Glutamatergic neuron (in vitro differentiated cells): ENCODE results near the gene KIT. TPM values are rescaled to one million over a fixed set of nuclear protein-coding genes. Genes with fewer than 3 reads are reported as not detected.
A peak's percentile ranks its signal among the peaks of the same experiment; 100 is the strongest.

Source experiments
- DNase-seq: peaks from one replicate; pipeline ENCODE4 v3.0.0; 2022
- H3K27ac Mint-ChIP-seq: one replicate; pipeline ENCODE4 v1.8.0; 2020; ENCODE audit warnings: mild to moderate bottlenecking, mixed read lengths, inconsistent platforms; ENCODE audit not compliant: unreplicated experiment
- H3K27me3 Mint-ChIP-seq: one replicate; pipeline ENCODE4 v1.8.0; 2020; ENCODE audit warnings: mild to moderate bottlenecking, moderate library complexity, mixed read lengths, inconsistent platforms; ENCODE audit not compliant: unreplicated experiment
- H3K36me3 Mint-ChIP-seq: one replicate; pipeline ENCODE4 v1.8.0; 2020; ENCODE audit warnings: mild to moderate bottlenecking, mixed read lengths, inconsistent platforms; ENCODE audit not compliant: unreplicated experiment
- H3K4me1 Mint-ChIP-seq: one replicate; pipeline ENCODE4 v1.8.0; 2020; ENCODE audit warnings: mild to moderate bottlenecking, low read depth, mixed read lengths, inconsistent platforms; ENCODE audit not compliant: unreplicated experiment
- H3K4me3 Mint-ChIP-seq: one replicate; pipeline ENCODE4 v1.8.0; 2020; ENCODE audit warnings: mild to moderate bottlenecking, mixed read lengths, inconsistent platforms; ENCODE audit not compliant: unreplicated experiment
- H3K9me3 Mint-ChIP-seq: one replicate; pipeline ENCODE4 v1.8.0; 2020; ENCODE audit warnings: mild to moderate bottlenecking, moderate library complexity, mixed read lengths, inconsistent platforms; ENCODE audit not compliant: unreplicated experiment
- CTCF ChIP-seq: fragments of 200-600 bp; sonication (generic); IDR thresholded peaks from one replicate; pipeline ENCODE4 v1.5.0; 2021; ENCODE audit not compliant: partially characterized antibody, unreplicated experiment
- total RNA-seq: library from RNA; stranded (reverse); fragmentation: NEBNext Ultra II Directional; extraction: Animal tissue kit (Norgen Biotek cat#: 25700); gene quantifications from one replicate; pipeline ENCODE4 v1.2.1, GENCODE V29; 2021; ENCODE audit not compliant: unreplicated experiment

Gene KIT
- total RNA-seq, 1 donor from 2014 or later = 3.0 TPM

DNA sequence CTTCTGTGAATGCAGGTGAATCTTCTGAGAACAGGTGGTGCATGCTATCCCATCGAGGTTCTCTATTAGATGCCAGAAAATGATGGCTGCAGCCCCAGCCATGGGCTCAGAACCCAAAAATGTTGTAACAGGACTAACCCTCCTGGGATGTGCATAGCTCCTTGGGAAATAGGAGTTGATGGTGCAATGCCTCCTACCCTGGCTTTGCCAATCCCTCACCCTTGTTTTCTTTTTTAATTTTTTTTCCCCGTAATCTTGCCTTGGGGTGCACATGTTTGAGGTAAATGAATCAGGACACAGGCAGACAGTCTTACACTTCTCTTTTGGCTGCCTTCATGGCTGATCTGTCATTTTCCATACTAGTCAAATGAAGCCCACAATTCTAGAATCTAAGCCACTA is 96.6 kb downstream of the KIT start:
- TF ChIP-seq CTCF = no peak
- DNase-seq = no peak
- H3K27ac Mint-ChIP-seq = no peak overlapping the region
- no peaks in the 10 kb centered on the region for H3K27me3 Mint-ChIP-seq
- no peaks in the 10 kb centered on the region for H3K4me1 Mint-ChIP-seq
- no peak overlapping the region for H3K4me3 Mint-ChIP-seq
- peaks cover 3% of the 10 kb centered on the region for H3K9me3 Mint-ChIP-seq
- no peaks in the 10 kb centered on the region for H3K36me3 Mint-ChIP-seq

- peaks cover 2% of the 10 kb centered on the region for H3K9me3 Mint-ChIP-seq
- H3K4me1 Mint-ChIP-seq = no peaks in the 10 kb centered on the region
- no peak overlapping the region for H3K27ac Mint-ChIP-seq
- DNase-seq = peak; percentile 17
- H3K36me3 Mint-ChIP-seq = peaks cover 7% of the 10 kb centered on the region
- H3K4me3 Mint-ChIP-seq = no peak overlapping the region
- no peak for TF ChIP-seq CTCF
- no peaks in the 10 kb centered on the region for H3K27me3 Mint-ChIP-seq
Observed at GRCh38 chr4:54764476-54764875, 106.7 kb downstream of the KIT start.

DNA sequence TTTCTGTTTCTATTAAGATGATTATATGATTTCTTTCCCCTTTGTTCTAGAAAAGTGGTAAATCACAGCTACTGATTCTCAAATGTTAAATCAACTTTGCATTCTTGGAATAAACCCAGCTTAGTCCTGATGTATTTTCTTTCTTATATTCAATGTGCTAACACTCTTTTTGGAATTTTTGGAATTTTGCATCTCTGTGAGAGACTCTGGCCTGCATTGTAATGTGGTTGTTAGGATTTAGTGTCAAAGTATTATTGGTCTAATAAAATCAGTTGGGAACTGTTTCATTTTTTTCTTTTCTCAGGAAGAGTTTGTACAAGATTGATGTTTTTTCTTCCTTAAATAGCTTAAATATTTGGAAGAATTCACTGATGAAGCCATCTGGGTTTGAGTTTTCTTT is 109.6 kb downstream of the KIT start:
- no peaks in the 10 kb centered on the region for H3K36me3 Mint-ChIP-seq
- no peaks in the 10 kb centered on the region for H3K27me3 Mint-ChIP-seq
- no peaks in the 10 kb centered on the region for H3K4me1 Mint-ChIP-seq
- no peak overlapping the region for H3K4me3 Mint-ChIP-seq
- H3K27ac Mint-ChIP-seq = no peak overlapping the region
- no peak for DNase-seq
- TF ChIP-seq CTCF = no peak
- H3K9me3 Mint-ChIP-seq = peaks cover 1% of the 10 kb centered on the region

GRCh38 chr4:54773022-54773421 is 115.3 kb downstream of the KIT start:
- Mint-ChIP-seq H3K27ac (no peak overlapping the region), H3K36me3 (no peaks in the 10 kb centered on the region), H3K4me1 (no peaks in the 10 kb centered on the region), H3K27me3 (no peaks in the 10 kb centered on the region), H3K4me3 (no peak overlapping the region), H3K9me3 (peaks cover 1% of the 10 kb centered on the region)
- DNase-seq = no peak
- no peak for TF ChIP-seq CTCF

GRCh38 chr4:54779036-54779435 is 121.3 kb downstream of the KIT start:
- no peak for TF ChIP-seq CTCF
- no peaks in the 10 kb centered on the region for H3K27me3 Mint-ChIP-seq
- no peak overlapping the region for H3K27ac Mint-ChIP-seq
- H3K9me3 Mint-ChIP-seq = peaks cover 1% of the 10 kb centered on the region
- no peak overlapping the region for H3K4me3 Mint-ChIP-seq
- no peak for DNase-seq
- H3K36me3 Mint-ChIP-seq = no peaks in the 10 kb centered on the region
- peaks cover 4% of the 10 kb centered on the region for H3K4me1 Mint-ChIP-seq
